Spleen (tissue), 3 donors: ENCODE results near the gene TAX1BP3.

Experiments used
- POLR2A ChIP-seq, 3 donors: fragments of 450-650 bp; IDR thresholded peaks; one replicate each; pipeline ENCODE4 v1.5.1; 2017; ENCODE audit warnings: antibody characterized with exemption in 3 of 3, mild to moderate bottlenecking in 1 of 3
- POLR2AphosphoS5 ChIP-seq, 3 donors: sonication (generic); formaldehyde crosslinking; IDR thresholded peaks; one replicate each; pipeline ENCODE4 v1.5.1; 2017; ENCODE audit warnings: antibody characterized with exemption in 3 of 3

- TF ChIP-seq POLR2A (IDR thresholded peaks at IDR 0.05) (no peak), POLR2AphosphoS5 (IDR thresholded peaks at IDR 0.05) (no peak)
These were observed 45.3 kb downstream of the TAX1BP3 start for GRCh38 chr17:3622977-3623594.
